ENCODE results near the gene SORT1. TPM values are rescaled to one million over a fixed set of nuclear protein-coding genes. Genes with fewer than 3 reads are reported as not detected.

Gene SORT1
- total and polyA plus RNA-seq, 2 of the 4 experiments (the other 2 are of a cell fraction), result 15.8 to 16.7 TPM

DNA sequence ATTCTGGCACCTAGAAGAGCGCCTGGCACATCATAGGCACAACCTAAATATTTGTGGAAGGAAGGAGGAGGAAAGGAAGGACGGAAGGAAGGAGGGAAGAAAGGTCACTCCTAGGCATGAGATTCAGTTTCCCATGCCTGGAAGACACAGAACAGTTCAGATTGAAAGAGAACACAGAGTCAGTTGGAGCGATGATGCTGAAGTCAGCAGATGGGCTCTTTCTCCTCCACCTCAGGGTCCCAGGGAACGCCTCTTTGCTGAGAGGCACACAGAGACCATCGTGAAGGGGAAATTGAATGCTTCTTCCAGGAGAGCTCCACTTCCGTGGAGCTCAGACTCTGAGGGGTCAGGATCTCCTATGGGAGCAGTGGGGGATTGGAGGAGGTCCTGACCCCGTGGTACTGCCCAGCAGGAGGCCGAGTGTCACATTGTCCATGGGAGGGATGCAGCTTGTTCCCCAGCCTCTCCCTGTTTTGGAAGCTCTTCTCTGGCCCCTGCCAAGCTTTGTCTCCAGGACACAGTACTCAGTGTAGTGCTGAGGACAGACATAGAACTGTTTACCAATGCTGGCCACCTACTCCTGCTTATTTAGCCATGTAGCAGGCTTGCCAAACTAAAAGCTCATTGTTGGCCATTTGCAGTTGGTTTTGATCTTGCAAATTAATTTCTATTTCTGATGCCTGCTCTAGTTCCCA is 93.3 kb downstream of the SORT1 start:
- Histone ChIP-seq H4K8ac (ENCODE audit: low read depth in 2 of 2, low read length in 2 of 2) (no peak overlapping the region), H2BK120ac (ENCODE audit: low read depth, low read length) (no peak overlapping the region), H2BK15ac (ENCODE audit: low read depth, low read length) (no peak overlapping the region), H2BK5ac (ENCODE audit: low read depth, low read length, poor library complexity, severe bottlenecking) (no peak overlapping the region), H3K4me2 (ENCODE audit: low read depth, low read length) (no peak overlapping the region), H2AK9ac (replicated peaks; ENCODE audit: low read depth, low read length, poor library complexity) (no peak overlapping the region), H3K14ac (replicated peaks; ENCODE audit: low read depth, low read length) (0 out of 2 replicates have a peak overlapping the region, but pooled peaks have one; percentile 53), H3K9ac (ENCODE audit: low read depth, low read length) (no peak overlapping the region), H3K4me1 (ENCODE audit: control insufficient read depth, insufficient read depth, low read length) (peaks cover 21% of the 10 kb centered on the region), H3K79me1 (ENCODE audit: low read depth in 1 of 2, low read length in 2 of 2) (peaks cover 0 to 4% of the 10 kb centered on the region in 2 experiments; a peak in 1 of 4 replicates), H3K4me3 (ENCODE audit: insufficient read depth, low read depth, low read length) (no peak overlapping the region), H3K27ac (ENCODE audit: insufficient read depth, low read length) (no peak overlapping the region), H3K36me3 (ENCODE audit: control insufficient read depth, insufficient read depth, low read length) (no peaks in the 10 kb centered on the region), H2AFZ (replicated peaks; ENCODE audit: low read length, poor library complexity) (no peak overlapping the region), H2AK5ac (ENCODE audit: low read depth, low read length) (no peak overlapping the region; the same call in 1 of the 2 replicates), H3K23ac (ENCODE audit: low read depth, low read length) (0 out of 2 replicates have a peak overlapping the region, but pooled peaks have one; percentile 54), H3K9me1 (ENCODE audit: insufficient read depth, low read length) (peaks cover 21% of the 10 kb centered on the region), H3K4ac (ENCODE audit: low read depth, low read length) (0 out of 2 replicates have a peak overlapping the region, but pooled peaks have one; percentile 34), H4K91ac (ENCODE audit: insufficient read depth, low read depth, low read length) (0 out of 2 replicates have a peak overlapping the region, but pooled peaks have one; percentile 22), H3K18ac (ENCODE audit: low read depth, low read length) (no peak overlapping the region), H3K56ac (ENCODE audit: extremely low read depth, insufficient read depth, low read length) (no peak overlapping the region), H2BK20ac (ENCODE audit: low read depth, low read length) (no peak overlapping the region), H3K9me3 (ENCODE audit: control insufficient read depth, insufficient read depth, low read length) (no peaks in the 10 kb centered on the region), H4K20me1 (ENCODE audit: insufficient read depth, low read length) (peaks cover 2% of the 10 kb centered on the region; the same call in 1 of the 2 replicates), H3K27me3 (ENCODE audit: control insufficient read depth, insufficient read depth, low read length) (no peaks in the 10 kb centered on the region), H4K5ac (ENCODE audit: low read depth, low read length) (no peak overlapping the region)
- ATAC-seq (ENCODE audit: low read depth) (no peak), DNase-seq (no peak)
- no CpG with 5 or more reads among the region's 8 CpGs for WGBS, 2 experiments (ENCODE audit: extremely low coverage in 2 of 2, insufficient read length in 1 of 2)
- ChIA-PET POLR2A (ENCODE audit: unreplicated experiment) (no interaction called here), CTCF (no interaction called here)
- BruUV-seq (replicated peaks), result no TSS peak
- intact Hi-C loops (cut with micrococcal nuclease) (no loop called here), dilution Hi-C loops (cut with HindIII; ENCODE audit: low sequenced_read_pairs, unreplicated experiment) (no loop called here), in situ Hi-C loops (cut with MboI; ENCODE audit: low sequenced_read_pairs) (no loop called here)
- no peak for TF ChIP-seq CHD1 (IDR thresholded peaks at IDR 0.05; ENCODE audit: low read depth, low read length)
- no peak for TF ChIP-seq CEBPB (IDR thresholded peaks at IDR 0.05; ENCODE audit: low read depth, low read length)
- TF ChIP-seq RCOR1 (IDR thresholded peaks at IDR 0.05; ENCODE audit: insufficient replicate concordance, low read length), result no peak
- TF ChIP-seq BHLHE40 (IDR thresholded peaks at IDR 0.05; ENCODE audit: low read depth, low read length), result no peak
- TF ChIP-seq RFX5 (IDR thresholded peaks at IDR 0.05; ENCODE audit: low read depth, low read length), result no peak
- no peak for TF ChIP-seq MXI1 (IDR thresholded peaks at IDR 0.05; ENCODE audit: borderline replicate concordance, low read depth, low read length)
- TF ChIP-seq SMC3 (IDR thresholded peaks at IDR 0.05; ENCODE audit: low read depth, low read length), result no peak
- TF ChIP-seq POLR2A (IDR thresholded peaks at IDR 0.05; ENCODE audit: low read depth, low read length), result no peak
- TF ChIP-seq, protein P1, sequence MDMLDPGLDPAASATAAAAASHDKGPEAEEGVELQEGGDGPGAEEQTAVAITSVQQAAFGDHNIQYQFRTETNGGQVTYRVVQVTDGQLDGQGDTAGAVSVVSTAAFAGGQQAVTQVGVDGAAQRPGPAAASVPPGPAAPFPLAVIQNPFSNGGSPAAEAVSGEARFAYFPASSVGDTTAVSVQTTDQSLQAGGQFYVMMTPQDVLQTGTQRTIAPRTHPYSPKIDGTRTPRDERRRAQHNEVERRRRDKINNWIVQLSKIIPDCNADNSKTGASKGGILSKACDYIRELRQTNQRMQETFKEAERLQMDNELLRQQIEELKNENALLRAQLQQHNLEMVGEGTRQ (IDR thresholded peaks at IDR 0.05; ENCODE audit: low read depth, low read length), result no peak
- no peak for TF ChIP-seq MAFK (IDR thresholded peaks at IDR 0.05; ENCODE audit: low read depth, low read length)
- TF ChIP-seq, protein P2, sequence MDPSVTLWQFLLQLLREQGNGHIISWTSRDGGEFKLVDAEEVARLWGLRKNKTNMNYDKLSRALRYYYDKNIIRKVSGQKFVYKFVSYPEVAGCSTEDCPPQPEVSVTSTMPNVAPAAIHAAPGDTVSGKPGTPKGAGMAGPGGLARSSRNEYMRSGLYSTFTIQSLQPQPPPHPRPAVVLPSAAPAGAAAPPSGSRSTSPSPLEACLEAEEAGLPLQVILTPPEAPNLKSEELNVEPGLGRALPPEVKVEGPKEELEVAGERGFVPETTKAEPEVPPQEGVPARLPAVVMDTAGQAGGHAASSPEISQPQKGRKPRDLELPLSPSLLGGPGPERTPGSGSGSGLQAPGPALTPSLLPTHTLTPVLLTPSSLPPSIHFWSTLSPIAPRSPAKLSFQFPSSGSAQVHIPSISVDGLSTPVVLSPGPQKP (IDR thresholded peaks at IDR 0.05; ENCODE audit: borderline replicate concordance, low read depth, low read length), result no peak
- TF ChIP-seq, protein P3, sequence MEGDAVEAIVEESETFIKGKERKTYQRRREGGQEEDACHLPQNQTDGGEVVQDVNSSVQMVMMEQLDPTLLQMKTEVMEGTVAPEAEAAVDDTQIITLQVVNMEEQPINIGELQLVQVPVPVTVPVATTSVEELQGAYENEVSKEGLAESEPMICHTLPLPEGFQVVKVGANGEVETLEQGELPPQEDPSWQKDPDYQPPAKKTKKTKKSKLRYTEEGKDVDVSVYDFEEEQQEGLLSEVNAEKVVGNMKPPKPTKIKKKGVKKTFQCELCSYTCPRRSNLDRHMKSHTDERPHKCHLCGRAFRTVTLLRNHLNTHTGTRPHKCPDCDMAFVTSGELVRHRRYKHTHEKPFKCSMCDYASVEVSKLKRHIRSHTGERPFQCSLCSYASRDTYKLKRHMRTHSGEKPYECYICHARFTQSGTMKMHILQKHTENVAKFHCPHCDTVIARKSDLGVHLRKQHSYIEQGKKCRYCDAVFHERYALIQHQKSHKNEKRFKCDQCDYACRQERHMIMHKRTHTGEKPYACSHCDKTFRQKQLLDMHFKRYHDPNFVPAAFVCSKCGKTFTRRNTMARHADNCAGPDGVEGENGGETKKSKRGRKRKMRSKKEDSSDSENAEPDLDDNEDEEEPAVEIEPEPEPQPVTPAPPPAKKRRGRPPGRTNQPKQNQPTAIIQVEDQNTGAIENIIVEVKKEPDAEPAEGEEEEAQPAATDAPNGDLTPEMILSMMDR (conservative IDR thresholded peaks at IDR 0.05; ENCODE audit: low read depth, low read length), result no peak
- TF ChIP-seq NFE2L2 (IDR thresholded peaks at IDR 0.05; ENCODE audit: low read depth, low read length), result no peak
- no peak for TF ChIP-seq FOS (IDR thresholded peaks at IDR 0.05; ENCODE audit: low read depth, low read length)
- TF ChIP-seq RAD21 (IDR thresholded peaks at IDR 0.05; ENCODE audit: low read length), result no peak
